ENCODE measurements around the gene ZNF543. TPM values are rescaled to one million over a fixed set of nuclear protein-coding genes. Genes with fewer than 3 reads are reported as not detected.

ZNF543 gene
- total and polyA plus RNA-seq, 2 of the 13 experiments (the other 11 are each of a cell fraction or from before 2014, with no cell fraction given), result 2.1 to 8.9 TPM

GRCh38 chr19:57302727-57303401 is 17.4 kb upstream of the ZNF543 start:
- TF ChIP-seq SALL1 (CRISPR knock-in tag; IDR thresholded peaks at IDR 0.05) (0 out of 2 replicates have a peak, but pooled peaks have one; percentile 0), RBM22 (optimal IDR thresholded peaks at IDR 0.05; ENCODE audit: low read length) (peak; percentile 16), SIN3B (IDR thresholded peaks at IDR 0.05; ENCODE audit: low read length) (no peak), POLR2G (IDR thresholded peaks at IDR 0.05; ENCODE audit: low read depth, low read length) (peak; percentile 43; the same call in 1 of the 2 replicates), CTCF (CRISPR knock-in tag; IDR thresholded peaks at IDR 0.05) (0 out of 2 replicates have a peak, but pooled peaks have one; percentile 8)
- no peaks in the 10 kb centered on the region; the same call in 1 of the 2 replicates for H4K20me1 ChIP-seq (ENCODE audit: insufficient read depth, low read length)
- H3K9me3 ChIP-seq (ENCODE audit: low read length), result no peaks in the 10 kb centered on the region
- no peak overlapping the region for H3K4me2 ChIP-seq (ENCODE audit: low read depth, low read length)
- H2AFZ ChIP-seq (ENCODE audit: low read length), result no peak overlapping the region
- no peak overlapping the region for H3K27ac ChIP-seq (ENCODE audit: extremely low read length, insufficient read depth, low read length)
- H3K9ac ChIP-seq (ENCODE audit: insufficient read depth, low read depth, low read length), result no peak overlapping the region
- in situ Hi-C loops (cut with HindIII; ENCODE audit: extremely low pct_ligation_motif_present, low pct_unique_long_range_greater_than_20kb) (no loop called here), intact Hi-C loops (cut with micrococcal nuclease; ENCODE audit: unreplicated experiment) (no loop called here)
- peak; percentile 80 for ATAC-seq
- no peak overlapping the region for H3K4me3 ChIP-seq (replicated peaks in 1 of 3; ENCODE audit: insufficient read depth in 1 of 3, low read depth in 2 of 3, low read length in 3 of 3)
- 90% methylated on average over 3 of the region's 7 CpGs for WGBS (ENCODE audit: low lambda C conversion rate)
- no peaks in the 10 kb centered on the region for H3K4me1 ChIP-seq (ENCODE audit: insufficient read depth, low read length)
- ChIA-PET CTCF (ENCODE audit: low intra/inter-chr PET ratio, low total read pairs) (no interaction called here), POLR2A (interaction anchor here (1.2 kb wide), 1 partner anchor 17 kb away, joined by 3 read pairs; the partner anchor contains the start of gene ZNF543)
- H3K36me3 ChIP-seq (replicated peaks in 1 of 2; ENCODE audit: control insufficient read depth in 1 of 2, insufficient read depth in 2 of 2, low read length in 2 of 2), result peaks cover 2 to 10% of the 10 kb centered on the region in 2 experiments; a peak in 3 of 5 replicates
- no peak for FAIRE-seq
- DNase-seq (ENCODE audit: low spot score), result no peak
- H3K27me3 ChIP-seq (ENCODE audit: control insufficient read depth in 1 of 2, insufficient read depth in 2 of 2, low read length in 2 of 2), result no peaks in the 10 kb centered on the region
- peaks cover 2% of the 10 kb centered on the region for H3K79me2 ChIP-seq (ENCODE audit: insufficient read depth, low read length)
- no TSS peak for BruUV-seq (replicated peaks)

- WGBS (ENCODE audit: low lambda C conversion rate), result 0% methylated on average over 1 of the region's 1 CpG
- Histone ChIP-seq H3K36me3 (replicated peaks in 1 of 2; ENCODE audit: control insufficient read depth in 1 of 2, insufficient read depth in 2 of 2, low read length in 2 of 2) (peaks cover 2 to 4% of the 10 kb centered on the region in 2 experiments; a peak in 2 of 5 replicates), H3K9me3 (ENCODE audit: low read length) (no peaks in the 10 kb centered on the region), H3K4me3 (replicated peaks in 1 of 3; ENCODE audit: insufficient read depth in 1 of 3, low read depth in 2 of 3, low read length in 3 of 3) (no peak overlapping the region), H2AFZ (ENCODE audit: low read length) (no peak overlapping the region), H3K27me3 (ENCODE audit: control insufficient read depth in 1 of 2, insufficient read depth in 2 of 2, low read length in 2 of 2) (no peaks in the 10 kb centered on the region), H3K4me2 (ENCODE audit: low read depth, low read length) (no peak overlapping the region), H3K27ac (ENCODE audit: extremely low read length, insufficient read depth, low read length) (no peak overlapping the region), H3K9ac (ENCODE audit: insufficient read depth, low read depth, low read length) (no peak overlapping the region), H3K79me2 (ENCODE audit: insufficient read depth, low read length) (no peaks in the 10 kb centered on the region), H4K20me1 (ENCODE audit: insufficient read depth, low read length) (no peaks in the 10 kb centered on the region), H3K4me1 (ENCODE audit: insufficient read depth, low read length) (no peaks in the 10 kb centered on the region)
- FAIRE-seq (no peak), ATAC-seq (no peak), DNase-seq (ENCODE audit: low spot score) (no peak)
- in situ Hi-C loops (cut with HindIII; ENCODE audit: extremely low pct_ligation_motif_present, low pct_unique_long_range_greater_than_20kb), result no loop called here
- CTCF ChIA-PET (ENCODE audit: low intra/inter-chr PET ratio, low total read pairs), result no interaction called here
- BruUV-seq (replicated peaks), result no TSS peak
- POLR2A ChIA-PET, result interaction anchor here (0.6 kb wide), 1 partner anchor 195 kb away, joined by 3 read pairs; the partner anchor contains the start of gene ZNF773
- intact Hi-C loops (cut with micrococcal nuclease; ENCODE audit: unreplicated experiment), result no loop called here
- TF ChIP-seq POLR2G (IDR thresholded peaks at IDR 0.05; ENCODE audit: low read depth, low read length) (0 out of 2 replicates have a peak, but pooled peaks have one; percentile 19), AGO2 (optimal IDR thresholded peaks at IDR 0.05; ENCODE audit: low read depth, low read length) (peak; percentile 20), POLR2AphosphoS5 (IDR thresholded peaks at IDR 0.05; ENCODE audit: low read depth, low read length) (0 out of 2 replicates have a peak, but pooled peaks have one; percentile 22), ZBTB33 (CRISPR knock-in tag; IDR thresholded peaks at IDR 0.05) (no peak), ZNF563 (CRISPR knock-in tag; IDR thresholded peaks at IDR 0.05) (no peak)
These were observed 15.2 kb upstream of the ZNF543 start for GRCh38 chr19:57305056-57305455.
